Skeletal muscle cell (primary cell): ENCODE results near the gene LBHD1.
"Not testable (repeated sequence)": the region's sequence is repeated elsewhere in the genome, so short reads cannot be mapped to it uniquely, and the experiment has no call there.

ENCODE experiments used
- DNase-seq: peaks from one replicate; pipeline ENCODE4 v3.0.0-alpha.2; 2010; ENCODE audit warnings: low read depth
- H3K4me3 ChIP-seq: 2 replicates; pipeline ENCODE4 v1.5.1; 2011; ENCODE audit warnings: low read depth, mild to moderate bottlenecking, control low read depth, low read length, moderate library complexity

The LBHD1 gene

GRCh38 chr11:62671608-62672389 is at the start of gene LBHD1, which contains the start of gene UQCC3:
Gene LBHD1, minus strand, starts transcription at chr11:62672267. Its CDS starts 2,236 bp downstream, at chr11:62670031.
Gene UQCC3, plus strand, starts transcription at chr11:62671673. Its CDS starts 73 bp downstream, at chr11:62671746.
- peak within 1 kb of the TSS; percentile 75 for H3K4me3 ChIP-seq
- peak; percentile 68 for DNase-seq

- no peak for DNase-seq
- no peak overlapping the region for H3K4me3 ChIP-seq
Measured at GRCh38 chr11:62719302-62719978, 47.4 kb upstream of the LBHD1 start.

GRCh38 chr11:62716816-62717215 is 44.7 kb upstream of the LBHD1 start:
- no peak for DNase-seq
- H3K4me3 ChIP-seq, result no peak overlapping the region

GRCh38 chr11:62716206-62716605 is 44.1 kb upstream of the LBHD1 start:
- no peak overlapping the region for H3K4me3 ChIP-seq
- no peak for DNase-seq

GRCh38 chr11:62715150-62716130 is 43.4 kb upstream of the LBHD1 start:
- no peak for DNase-seq
- no peak overlapping the region for H3K4me3 ChIP-seq

GRCh38 chr11:62713343-62713742 is 41.3 kb upstream of the LBHD1 start:
- no peak overlapping the region for H3K4me3 ChIP-seq
- no peak for DNase-seq

- no peak overlapping the region for H3K4me3 ChIP-seq
- DNase-seq, result no peak
Measured at GRCh38 chr11:62712861-62713260, 40.8 kb upstream of the LBHD1 start.

- no peak for DNase-seq
- no peak overlapping the region for H3K4me3 ChIP-seq
Measured at GRCh38 chr11:62712276-62712812, 40.3 kb upstream of the LBHD1 start.

GRCh38 chr11:62710001-62710345 is 37.9 kb upstream of the LBHD1 start:
- H3K4me3 ChIP-seq, result peak overlapping the region; percentile 54
- no peak for DNase-seq

GRCh38 chr11:62709247-62710000 is 37.4 kb upstream of the LBHD1 start:
- DNase-seq, result peak; percentile 86
- H3K4me3 ChIP-seq, result peak overlapping the region; percentile 54

- no peak for DNase-seq
- peak overlapping the region; percentile 54 for H3K4me3 ChIP-seq
Measured at GRCh38 chr11:62708793-62709192, 36.7 kb upstream of the LBHD1 start.

GRCh38 chr11:62708392-62708791 is 36.3 kb upstream of the LBHD1 start:
- peak overlapping the region; percentile 54 for H3K4me3 ChIP-seq
- no peak for DNase-seq

GRCh38 chr11:62707277-62707861 is 35.3 kb upstream of the LBHD1 start, which contains the start of the genes BSCL2 and GNG3:
Gene BSCL2, minus strand, starts transcription at chr11:62707424. Its CDS starts 229 bp downstream, at chr11:62707195.
Gene GNG3, plus strand, starts transcription at chr11:62707676. Its CDS starts 620 bp downstream, at chr11:62708296.
- DNase-seq, result no peak
- H3K4me3 ChIP-seq, result peak within 1 kb of the TSS; percentile 61

- no peak for DNase-seq
- peak overlapping the region; percentile 61 for H3K4me3 ChIP-seq
Measured at GRCh38 chr11:62706850-62707247, 34.8 kb upstream of the LBHD1 start.

- DNase-seq, result peak; percentile 77
- H3K4me3 ChIP-seq, result peak overlapping the region; percentile 61
Measured at GRCh38 chr11:62705880-62706849, 34.1 kb upstream of the LBHD1 start.

GRCh38 chr11:62705413-62705812 is 33.3 kb upstream of the LBHD1 start:
- H3K4me3 ChIP-seq, result peak overlapping the region; percentile 61
- no peak for DNase-seq

- H3K4me3 ChIP-seq, DNase-seq: not testable (repeated sequence)
Measured at GRCh38 chr11:62703921-62704320, 31.9 kb upstream of the LBHD1 start.
